ENCODE measurements around the gene APLP2.

APLP2 gene

DNA sequence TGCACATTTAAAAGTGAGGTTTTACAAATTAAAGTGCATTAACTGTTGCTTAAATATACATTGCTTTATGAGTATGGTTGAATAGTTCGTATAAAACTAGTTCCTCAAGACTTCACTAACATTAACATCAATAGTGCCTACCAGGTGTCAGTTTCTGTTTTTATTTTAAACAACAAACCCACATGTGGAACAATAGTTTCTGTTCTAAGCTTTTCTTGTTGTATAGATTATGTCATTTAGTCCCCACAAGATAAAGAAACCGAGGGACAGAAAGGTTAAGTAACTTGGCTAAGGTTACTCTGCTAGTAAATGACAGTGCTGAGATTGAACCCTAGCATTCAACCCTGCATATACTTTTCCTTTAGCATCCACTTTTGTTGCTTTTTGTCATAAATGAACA is 48.5 kb downstream of the APLP2 start:
- DNase-seq (ENCODE audit: low read depth in 3 of 3): no peak

- peak in 1 of 3 donors; percentile 4 for DNase-seq (ENCODE audit: low read depth in 3 of 3)
These were observed 49.1 kb downstream of the APLP2 start for GRCh38 chr11:130118636-130119387.

DNA sequence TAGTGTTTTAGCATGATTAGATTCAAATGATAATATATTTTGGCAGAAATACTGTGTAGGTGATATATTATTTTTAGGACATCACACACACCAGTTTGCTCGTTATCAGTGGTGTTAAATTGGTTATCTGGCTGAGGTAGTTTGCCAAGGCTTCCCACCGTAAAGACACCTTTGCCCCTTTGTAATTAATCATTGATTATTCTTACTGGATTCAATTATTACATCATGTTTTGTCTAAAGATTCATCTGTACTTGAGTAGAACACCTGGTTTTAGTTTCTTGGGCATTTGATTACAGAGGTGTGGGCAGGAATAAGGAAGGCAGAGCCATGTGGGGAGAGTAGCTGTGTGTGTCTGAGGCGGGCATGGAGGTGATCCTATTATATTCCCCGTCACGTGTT is 50.4 kb downstream of the APLP2 start:
- no peak for DNase-seq (ENCODE audit: low read depth in 3 of 3)

GRCh38 chr11:130121445-130121978 is 51.8 kb downstream of the APLP2 start:
- peak in 1 of 3 donors; percentile 12 for DNase-seq (ENCODE audit: low read depth in 3 of 3)

DNA sequence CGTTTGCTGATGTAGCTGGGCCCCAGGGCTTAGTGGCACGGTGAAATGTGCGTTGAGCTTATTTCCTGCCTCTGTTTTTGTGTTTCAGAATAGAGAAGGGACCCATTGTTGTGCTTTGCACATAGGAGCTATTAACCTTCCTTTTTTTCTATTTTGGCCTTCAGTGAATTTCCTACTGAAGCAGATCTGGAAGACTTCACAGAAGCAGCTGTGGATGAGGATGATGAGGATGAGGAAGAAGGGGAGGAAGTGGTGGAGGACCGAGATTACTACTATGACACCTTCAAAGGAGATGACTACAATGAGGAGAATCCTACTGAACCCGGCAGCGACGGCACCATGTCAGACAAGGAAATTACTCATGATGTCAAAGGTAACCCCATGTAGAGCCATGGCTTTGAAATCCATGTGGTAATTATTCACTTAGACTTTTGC is 52.5 kb downstream of the APLP2 start:
- DNase-seq (ENCODE audit: low read depth in 3 of 3): peak in 2 of 3 donors; percentile 30 to 32

DNA sequence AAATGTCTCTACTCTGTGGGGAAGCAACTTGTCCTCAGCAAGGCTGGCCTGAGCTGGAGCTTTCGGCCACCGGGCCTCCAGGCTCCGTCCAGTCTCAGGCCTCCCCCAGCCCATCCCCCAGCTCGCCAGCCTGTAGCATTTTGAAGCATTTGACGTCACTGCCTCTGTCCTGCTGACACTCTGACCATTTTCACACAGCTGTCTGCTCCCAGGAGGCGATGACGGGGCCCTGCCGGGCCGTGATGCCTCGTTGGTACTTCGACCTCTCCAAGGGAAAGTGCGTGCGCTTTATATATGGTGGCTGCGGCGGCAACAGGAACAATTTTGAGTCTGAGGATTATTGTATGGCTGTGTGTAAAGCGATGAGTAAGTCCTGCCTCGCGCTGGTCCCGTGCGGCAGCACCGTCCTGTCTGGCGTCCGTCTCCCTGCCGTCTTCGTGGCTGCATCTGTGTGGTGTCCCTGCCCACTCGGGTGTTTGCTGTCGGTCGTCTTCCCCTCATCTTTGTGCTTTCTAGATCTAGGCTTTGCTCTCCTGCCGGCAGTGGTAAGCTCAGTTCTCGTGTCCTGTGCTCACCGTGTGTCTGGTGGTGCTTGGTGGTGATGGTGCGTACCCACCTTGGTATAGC is 53.8 kb downstream of the APLP2 start:
- no peak for DNase-seq (ENCODE audit: low read depth in 3 of 3)

DNA sequence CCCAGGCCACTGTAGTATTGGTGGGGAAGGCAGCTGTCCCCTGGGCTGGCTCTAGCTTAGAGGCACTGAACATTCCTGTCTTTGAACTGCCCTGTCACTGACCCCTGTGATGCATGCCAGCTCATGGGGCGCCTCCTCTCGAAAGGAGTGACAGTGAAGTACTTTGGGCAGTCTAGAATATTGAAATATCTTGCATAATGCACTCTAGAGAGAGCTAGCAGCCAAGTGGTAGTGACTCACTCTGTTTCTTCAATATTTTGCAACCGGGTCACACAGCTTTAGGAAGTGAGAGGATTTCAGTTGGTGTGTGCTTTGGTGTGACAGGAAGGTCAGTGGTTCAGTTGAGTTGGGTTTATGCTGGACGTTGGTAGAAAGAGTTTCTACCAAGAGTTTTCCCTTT is 54.4 kb downstream of the APLP2 start:
- DNase-seq (ENCODE audit: low read depth in 3 of 3): no peak

DNA sequence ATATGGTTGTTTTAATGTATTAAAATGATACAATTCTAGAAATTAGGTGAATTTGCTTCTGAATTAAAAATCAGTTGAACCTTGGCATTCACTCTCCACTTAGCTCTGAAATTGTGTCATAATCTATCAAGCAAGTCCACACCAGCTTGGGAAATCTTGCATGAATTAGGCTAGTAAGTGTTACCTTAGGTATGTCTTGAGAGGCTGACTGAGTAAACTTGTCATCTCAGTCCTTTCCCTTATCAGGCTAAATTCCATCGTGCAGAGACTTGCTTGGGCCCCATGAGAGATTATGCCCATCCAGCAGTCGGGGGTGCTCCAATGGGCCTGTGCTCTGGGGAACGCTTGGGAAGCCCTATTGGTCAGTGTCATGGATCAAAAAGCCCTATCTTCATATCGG is 55.9 kb downstream of the APLP2 start:
- no peak for DNase-seq (ENCODE audit: low read depth in 3 of 3)

GRCh38 chr11:130126516-130126915 is 56.8 kb downstream of the APLP2 start:
- DNase-seq (ENCODE audit: low read depth in 3 of 3): no peak

DNA sequence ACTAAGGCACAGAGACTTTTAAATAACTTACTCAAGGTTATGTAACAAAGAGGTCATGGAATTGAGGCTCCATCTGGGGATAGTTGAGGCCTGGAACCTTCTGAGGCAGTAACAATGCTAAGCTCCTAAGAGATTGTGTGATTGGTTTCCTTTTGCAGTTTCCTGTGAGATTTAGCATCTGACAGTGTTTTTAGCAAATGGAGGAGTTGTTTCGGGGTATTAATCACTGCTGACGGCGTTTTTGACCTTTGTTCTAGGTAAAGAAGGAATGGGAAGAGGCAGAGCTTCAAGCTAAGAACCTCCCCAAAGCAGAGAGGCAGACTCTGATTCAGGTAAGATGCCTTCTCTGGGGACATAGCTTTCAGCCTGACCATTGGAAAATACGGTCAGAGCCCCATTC is 57.8 kb downstream of the APLP2 start:
- DNase-seq (ENCODE audit: low read depth in 3 of 3): no peak

- DNase-seq (ENCODE audit: low read depth in 3 of 3): no peak
These were observed 58.9 kb downstream of the APLP2 start for GRCh38 chr11:130128626-130129025.

DNA sequence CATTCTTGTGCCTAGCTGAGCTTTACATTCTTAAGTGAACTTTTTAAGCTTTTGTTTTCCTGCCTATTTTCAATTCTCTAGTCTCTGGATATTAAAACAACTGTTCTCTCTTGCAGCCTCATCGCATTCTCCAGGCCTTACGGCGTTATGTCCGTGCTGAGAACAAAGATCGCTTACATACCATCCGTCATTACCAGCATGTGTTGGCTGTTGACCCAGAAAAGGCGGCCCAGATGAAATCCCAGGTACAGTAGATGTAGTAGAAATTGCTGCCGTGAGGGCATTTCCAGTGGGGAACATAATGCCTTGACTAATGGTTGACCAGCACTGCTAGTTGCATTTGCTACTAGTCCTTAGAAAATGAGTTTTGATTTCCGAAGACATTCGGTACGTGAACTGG is 60.2 kb downstream of the APLP2 start:
- no peak for DNase-seq (ENCODE audit: low read depth in 3 of 3)

DNA sequence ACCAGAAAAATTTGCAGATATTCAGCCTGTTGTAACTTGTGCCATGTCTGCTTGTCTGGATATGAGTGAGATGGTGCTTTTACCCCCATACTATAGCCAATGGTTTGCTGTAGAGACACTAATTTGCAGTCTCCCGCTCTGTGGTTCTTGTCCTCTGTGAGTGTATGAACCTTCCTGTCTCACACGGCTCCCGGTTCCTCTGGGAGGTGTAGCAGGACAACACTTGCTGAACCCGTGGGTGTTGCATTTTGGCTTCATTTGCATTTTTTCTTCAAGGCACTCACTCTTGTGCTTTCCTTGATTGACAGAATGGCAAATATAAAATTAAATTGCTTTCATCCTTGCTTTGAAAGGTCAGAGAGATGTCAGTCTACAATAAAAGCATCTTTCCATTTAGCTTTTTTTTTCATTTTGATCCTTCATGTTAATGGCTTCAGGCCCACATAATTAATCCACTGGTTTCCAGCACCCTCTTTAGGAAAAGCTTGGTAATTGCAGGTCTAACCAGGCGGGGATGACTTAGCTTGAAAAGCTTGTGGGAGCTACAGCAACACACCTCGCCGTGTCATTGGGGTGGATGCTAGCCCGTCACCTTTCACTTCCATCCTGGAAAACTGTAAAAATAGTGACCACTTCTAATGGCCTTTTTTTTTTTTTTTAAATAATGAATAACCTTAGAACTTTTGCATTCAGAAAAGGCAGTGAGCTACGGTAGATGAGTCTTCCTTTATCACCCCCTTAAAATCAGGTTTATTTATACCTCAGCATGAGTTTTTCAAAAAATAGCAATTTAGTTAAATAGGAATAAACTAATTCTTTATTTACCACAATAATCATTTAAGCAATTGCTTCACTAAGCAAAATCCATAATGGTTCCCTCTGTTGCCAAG is 62.5 kb downstream of the APLP2 start:
- DNase-seq (ENCODE audit: low read depth in 3 of 3): no peak

GRCh38 chr11:130133716-130134115 is 64.0 kb downstream of the APLP2 start:
- DNase-seq (ENCODE audit: low read depth in 3 of 3): no peak

GRCh38 chr11:130136107-130136506 is 66.4 kb downstream of the APLP2 start:
- DNase-seq (ENCODE audit: low read depth in 3 of 3): no peak

- DNase-seq (ENCODE audit: low read depth in 3 of 3): no peak
These were observed 68.3 kb downstream of the APLP2 start for GRCh38 chr11:130137999-130138398.

GRCh38 chr11:130139401-130139800 is 69.7 kb downstream of the APLP2 start:
- no peak for DNase-seq (ENCODE audit: low read depth in 3 of 3)

DNA sequence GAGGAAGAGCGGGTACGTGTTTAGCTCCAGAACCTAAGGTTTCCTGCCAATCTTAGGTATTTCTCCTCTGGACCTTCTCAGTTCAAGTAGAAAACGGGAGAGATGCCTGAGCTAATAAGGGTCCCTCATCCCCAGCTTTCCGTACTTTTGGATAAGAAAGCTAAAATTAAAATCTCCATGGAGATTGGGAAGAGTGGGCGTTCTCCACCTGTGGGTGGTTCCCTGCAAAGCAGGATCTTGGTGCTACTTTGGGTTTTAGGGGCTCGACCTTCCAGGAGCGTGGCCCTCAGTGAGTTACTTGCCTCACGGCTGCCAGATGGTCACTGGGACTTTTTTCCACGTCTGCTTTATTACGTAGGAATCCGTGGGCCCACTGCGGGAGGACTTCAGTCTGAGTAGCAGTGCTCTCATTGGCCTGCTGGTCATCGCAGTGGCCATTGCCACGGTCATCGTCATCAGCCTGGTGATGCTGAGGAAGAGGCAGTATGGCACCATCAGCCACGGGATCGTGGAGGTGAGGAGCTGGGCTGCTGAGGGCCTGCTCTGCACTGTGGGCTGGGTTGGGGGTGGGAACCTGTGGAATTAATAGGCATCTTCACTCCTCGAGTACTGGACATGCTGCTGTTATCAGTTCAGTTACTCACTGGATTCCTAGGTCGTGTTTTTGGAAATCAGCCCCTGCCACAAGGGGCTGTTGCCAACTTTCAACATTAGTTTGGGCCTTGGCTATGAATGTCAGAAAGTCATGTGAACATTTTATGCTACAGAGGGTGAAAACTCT is 72.1 kb downstream of the APLP2 start:
- DNase-seq (ENCODE audit: low read depth in 3 of 3): no peak

- no peak for DNase-seq (ENCODE audit: low read depth in 3 of 3)
These were observed 74.4 kb downstream of the APLP2 start for GRCh38 chr11:130144141-130144540.

DNA sequence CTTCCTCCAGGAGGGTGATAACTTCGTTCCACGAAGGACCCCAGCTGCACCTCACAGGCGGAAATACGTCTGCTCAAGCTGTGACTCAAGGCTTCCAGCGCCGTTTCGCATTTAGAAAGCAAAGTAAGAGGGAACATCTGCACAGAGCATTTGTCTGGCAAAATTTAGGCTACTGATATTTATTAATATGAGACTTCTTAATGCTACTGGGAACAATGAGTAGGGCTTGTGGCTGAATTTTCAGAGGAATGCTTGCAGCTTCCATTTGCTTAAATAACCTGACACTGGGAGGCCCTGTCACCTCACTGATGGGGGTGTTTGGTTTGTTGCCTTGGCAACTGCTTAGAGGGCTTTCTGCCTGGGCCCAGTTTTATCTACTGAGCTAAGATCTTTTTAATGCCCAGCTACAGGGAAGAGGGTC is 75.2 kb downstream of the APLP2 start:
- no peak for DNase-seq (ENCODE audit: low read depth in 3 of 3)

GRCh38 chr11:130145311-130145812 is 75.7 kb downstream of the APLP2 start:
- no peak for DNase-seq (ENCODE audit: low read depth in 3 of 3)
